Hepatic stellate cell (primary cell): ENCODE data around the gene ACOD1.
"Not testable (repeated sequence)": the region's sequence is repeated elsewhere in the genome, so short reads cannot be mapped to it uniquely, and the experiment has no call there.

ENCODE experiments used
- DNase-seq: peaks from one replicate; pipeline ENCODE4 v3.0.0; 2011; ENCODE audit warnings: low spot score

The ACOD1 gene

DNA sequence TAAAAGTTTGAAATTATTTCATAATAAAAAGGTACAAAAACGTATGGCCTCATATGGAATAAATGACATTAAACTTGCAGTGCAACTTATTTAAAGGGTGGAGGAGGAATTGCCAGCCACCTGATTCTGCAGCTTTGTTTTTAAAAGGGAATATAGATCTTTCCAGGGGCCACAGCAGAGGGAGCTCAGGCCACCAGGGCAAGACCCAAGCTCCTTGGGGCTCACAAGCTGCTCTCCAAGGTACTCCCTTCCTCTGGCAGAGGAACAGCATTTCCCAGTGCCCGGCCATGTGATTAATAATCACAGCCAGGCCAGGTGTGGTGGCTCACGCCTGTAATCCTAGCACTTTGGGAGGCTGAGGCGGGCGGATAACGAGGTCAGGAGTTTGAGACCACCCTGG, 6.2 kb downstream of the ACOD1 start:
- no peak for DNase-seq

DNA sequence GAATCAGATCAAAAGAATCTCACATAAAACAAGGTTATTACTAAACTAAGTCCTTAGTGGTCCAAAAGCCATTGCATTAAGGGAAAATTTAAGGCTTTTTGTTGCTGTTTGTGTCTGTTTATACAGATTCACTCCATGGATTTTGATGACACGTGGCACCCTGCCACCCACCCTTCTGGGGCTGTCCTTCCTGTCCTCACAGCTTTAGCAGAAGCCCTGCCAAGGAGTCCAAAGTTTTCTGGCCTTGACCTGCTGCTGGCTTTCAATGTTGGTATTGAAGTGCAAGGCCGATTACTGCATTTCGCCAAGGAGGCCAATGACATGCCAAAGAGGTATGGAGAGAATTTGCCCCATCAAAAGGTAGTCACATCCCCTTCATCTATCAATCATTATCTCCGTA, 6.9 kb downstream of the ACOD1 start:
- no peak for DNase-seq

DNA sequence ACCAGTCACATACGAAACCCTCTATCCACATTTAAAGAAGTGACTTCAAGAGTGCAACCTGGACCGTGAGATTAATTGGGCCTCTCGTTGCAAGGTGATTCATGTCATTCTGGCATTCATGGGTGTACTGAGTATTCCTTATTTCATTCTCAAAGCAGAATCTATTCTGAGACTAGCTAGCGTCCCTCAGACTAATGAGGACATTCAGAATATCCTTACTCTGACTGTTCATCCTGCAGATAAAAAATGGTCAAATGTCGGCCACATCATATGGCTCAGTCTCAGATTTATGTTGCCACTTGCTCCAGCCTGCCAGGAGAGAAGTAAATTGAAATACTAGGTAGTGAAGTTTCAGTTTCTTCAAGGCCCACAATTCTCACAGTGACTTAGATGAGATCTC, 7.3 kb downstream of the ACOD1 start:
- DNase-seq, result no peak

DNA sequence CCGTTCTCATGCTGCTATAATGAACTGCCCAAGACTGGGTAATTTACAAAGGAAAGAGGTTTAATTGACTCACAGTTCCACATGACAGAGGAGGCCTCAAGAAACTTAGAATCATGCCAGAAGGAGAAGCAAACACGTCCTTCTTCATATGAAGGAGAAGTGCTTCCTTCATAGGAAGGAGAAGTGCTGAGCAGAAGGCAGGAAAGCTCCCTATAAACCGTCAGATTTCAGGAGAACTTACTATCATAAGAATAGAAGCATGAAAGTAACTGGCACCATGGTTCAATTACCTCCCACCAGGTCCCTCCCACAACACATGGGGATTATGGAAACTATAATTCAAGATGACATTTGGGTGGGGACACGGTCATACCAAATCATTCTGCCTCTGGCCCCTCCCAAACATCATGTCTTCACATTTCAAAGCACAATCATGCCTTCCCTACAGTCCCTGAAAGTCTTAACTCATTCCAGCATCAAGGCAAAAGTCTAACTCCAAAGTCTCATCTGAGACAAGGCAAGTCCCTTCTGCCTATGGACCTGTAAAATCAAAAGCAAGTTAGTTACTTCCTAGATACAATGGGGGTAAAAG, 10.6 kb downstream of the ACOD1 start:
- DNase-seq, result no peak

GRCh38 chr13:76959734-76960133, 11.4 kb downstream of the ACOD1 start:
- DNase-seq, result not testable (repeated sequence)

- no peak for DNase-seq
Measured at GRCh38 chr13:76965759-76966421, 17.6 kb downstream of the ACOD1 start.

GRCh38 chr13:76967031-76967430, 18.7 kb downstream of the ACOD1 start:
- DNase-seq, result no peak

DNA sequence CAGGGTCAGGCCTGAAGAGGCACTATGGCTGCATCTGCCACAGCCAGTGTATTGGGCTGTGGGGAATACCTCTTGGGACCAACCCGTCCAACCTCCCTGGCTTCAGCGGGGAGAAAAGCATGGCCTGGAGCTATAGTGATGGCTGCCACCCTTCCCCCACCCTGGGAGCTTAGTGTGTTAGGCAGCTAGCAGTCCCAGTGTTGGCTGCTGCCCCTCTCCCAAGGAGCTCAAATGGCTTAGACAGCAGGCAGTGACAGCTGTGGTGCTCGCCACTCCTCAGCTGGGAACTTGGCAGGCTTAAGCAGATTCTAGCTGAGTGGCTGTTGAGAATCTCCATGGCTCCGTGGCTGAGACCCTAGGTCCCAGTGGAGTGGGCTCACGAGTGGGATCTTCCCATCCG, 19.7 kb downstream of the ACOD1 start:
- DNase-seq, result no peak

DNA sequence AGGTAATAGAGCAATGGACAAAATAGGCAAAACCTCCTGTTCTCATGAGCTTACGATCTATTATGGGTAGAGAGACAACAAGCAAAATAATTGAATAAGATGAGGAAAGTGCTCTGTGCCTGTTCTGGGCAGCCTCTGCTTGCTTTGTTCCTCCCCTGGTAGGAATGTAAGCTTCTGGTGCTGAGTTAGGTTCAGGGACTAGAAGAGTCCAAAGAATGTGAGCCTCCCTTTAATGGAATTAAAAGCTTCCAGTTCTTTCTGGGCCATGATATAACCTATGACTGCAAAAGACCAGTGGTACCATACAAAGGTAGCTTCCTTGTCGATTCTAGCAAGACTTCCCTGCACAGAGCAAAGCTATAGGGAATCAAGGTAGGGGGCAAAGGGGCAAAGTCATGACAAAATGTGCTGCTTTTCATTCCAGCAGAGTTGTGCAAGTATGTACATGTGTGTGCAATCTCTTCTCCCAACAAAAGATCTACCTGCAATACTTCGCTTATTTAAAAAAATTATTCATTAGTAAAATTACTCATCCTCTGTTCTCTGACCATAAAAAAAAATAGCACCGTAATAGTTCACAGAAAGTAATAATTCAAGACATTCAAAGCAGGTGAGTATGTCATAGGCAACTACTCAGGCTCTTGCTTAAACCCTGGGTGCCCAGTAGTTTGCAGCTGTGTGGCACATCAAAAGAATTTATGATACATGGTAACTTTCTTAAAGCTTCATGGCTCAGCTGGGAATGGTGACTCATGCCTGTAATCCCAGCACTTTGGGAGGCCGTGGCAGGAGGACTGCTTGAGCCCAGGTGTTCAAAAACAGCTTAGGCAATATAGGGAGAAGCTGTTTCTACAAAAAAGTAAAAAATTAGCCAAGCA, 21.4 kb downstream of the ACOD1 start:
- DNase-seq, result no peak

- no peak for DNase-seq
Measured at GRCh38 chr13:76971215-76971614, 22.9 kb downstream of the ACOD1 start.

DNA sequence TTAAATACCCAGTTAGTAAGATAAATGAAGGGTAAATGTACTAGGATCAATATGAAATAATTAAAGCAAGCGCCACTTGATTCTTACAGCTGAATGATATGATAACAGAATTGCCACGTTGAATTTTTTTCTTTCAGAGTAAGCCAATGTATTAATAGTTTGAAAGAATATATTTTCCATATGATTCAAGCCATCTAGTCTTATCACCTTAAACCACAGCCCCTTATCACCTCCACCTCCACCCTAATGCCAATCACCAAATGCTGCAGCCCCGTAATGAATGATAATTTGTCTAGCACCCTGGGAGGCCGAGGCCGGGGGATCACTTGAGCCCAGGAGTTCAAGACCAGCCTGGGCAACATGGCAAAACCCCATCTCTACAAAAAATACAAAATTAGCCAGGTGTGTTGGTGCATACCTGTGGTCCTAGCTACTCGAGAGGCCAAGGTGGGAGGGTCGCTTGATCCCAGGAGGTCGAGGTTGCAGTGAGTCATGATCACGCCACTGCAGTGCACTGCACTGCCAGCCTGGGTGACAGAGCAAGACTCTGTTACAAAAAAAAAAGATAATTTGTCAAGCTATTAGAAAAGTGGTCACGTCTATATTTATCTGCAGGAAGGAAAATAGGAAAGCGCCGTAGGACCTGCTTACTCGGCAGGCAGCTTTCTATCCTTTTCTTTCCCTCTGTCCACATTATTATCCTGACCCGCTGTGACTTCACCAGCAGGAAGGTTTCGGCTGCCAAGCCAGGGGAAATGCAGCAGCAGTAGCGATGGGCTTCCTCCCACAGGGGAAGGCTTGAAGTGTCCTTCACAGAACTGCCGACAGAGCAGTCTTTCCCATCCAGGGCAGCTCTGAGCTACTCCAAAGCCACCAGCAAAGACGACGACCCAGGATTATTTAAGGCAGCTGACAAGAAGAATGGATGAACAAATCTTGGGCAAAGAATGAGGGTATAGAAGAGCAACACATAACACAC, 23.8 kb downstream of the ACOD1 start:
- DNase-seq, result no peak

DNA sequence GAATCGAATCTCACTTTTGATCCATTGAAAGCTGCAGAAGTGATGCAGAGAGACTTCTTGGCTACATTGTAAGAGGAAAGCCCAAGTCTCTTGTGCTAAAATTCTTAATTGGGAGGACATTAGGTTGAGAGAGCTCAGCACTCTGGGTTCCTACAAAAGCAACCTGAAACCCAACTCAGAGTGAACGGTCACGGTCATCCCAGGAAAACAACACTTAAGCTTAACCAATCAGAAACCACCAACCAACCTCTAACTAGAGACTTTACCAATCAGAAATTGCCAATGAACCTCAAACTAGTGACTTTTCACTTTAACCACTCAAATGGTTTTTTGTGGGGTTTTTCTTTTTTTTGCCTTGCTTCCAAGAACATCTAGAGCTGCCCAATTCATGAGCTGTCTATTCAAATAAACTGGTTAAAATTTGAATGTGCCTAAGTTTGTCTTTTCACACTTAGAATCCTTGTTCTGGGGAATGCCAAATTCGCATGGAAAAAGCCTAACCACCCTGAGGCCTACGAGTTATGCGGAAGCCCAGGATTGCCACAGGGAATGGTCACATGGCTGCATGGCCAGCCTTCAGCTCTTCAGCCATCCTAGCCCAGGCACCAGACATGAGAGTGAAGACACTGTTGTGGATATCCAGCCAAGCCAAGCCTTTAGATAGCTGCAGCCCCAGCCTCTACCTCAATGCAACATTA, 25.8 kb downstream of the ACOD1 start:
- DNase-seq, result no peak

- DNase-seq, result no peak
Measured at GRCh38 chr13:76974618-76974975, 26.3 kb downstream of the ACOD1 start.

DNA sequence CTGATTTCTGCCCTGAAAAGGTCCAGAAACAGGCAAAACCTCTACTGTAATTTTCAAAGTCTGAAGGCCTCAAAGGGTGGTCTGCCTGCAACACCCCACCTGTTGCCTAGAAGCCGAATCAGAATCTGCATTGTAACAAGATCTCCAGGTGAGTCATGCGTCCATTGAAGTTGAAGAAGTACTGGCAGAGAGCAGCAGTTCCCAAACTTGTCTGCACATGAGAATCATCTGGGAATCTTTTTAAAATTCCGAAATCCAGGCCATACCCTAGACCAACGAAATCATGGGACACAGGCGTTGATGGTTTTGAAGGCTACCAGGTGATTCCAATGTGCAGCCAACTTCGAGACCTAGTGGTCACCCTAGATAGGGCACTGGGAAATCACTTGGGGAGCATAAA, 27.6 kb downstream of the ACOD1 start:
- no peak for DNase-seq

DNA sequence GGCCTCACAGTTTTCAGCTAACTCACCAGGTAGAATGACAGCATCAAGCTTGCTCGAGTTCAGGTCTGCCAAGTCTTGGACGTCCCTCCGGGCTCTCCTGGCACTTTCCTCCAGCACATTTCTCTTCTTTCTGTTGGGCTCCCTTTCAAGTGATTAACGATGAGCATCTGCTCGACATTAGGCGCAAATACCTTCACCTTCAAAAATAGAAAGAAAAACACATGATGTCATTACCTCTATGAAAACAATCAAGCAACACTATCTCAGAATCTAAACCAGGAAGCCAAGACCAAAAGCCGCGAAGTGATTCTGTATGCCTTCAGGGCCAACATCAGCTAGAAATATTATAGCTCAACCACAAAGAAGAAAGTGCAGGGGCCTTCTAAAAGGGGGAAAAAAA, 28.2 kb downstream of the ACOD1 start:
- DNase-seq, result no peak

DNA sequence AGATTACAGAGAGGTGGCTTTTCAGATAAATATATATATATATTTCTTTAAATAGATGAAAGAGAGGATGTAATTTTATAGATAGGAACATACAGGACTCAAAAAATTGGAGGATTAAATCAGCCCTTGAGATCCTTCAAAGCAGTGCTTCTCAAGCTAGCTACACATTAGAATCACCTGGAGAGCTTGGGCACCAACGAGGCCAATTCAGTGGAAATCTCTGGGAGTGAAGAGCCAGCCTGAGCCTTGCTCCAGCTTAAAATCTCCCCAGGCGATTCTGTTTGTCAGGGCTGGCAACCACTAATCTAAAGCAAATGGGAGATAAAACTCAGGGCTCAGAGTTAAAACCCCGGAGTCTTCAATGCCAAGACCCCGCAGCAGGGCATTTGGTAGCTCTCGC, 28.6 kb downstream of the ACOD1 start:
- no peak for DNase-seq

DNA sequence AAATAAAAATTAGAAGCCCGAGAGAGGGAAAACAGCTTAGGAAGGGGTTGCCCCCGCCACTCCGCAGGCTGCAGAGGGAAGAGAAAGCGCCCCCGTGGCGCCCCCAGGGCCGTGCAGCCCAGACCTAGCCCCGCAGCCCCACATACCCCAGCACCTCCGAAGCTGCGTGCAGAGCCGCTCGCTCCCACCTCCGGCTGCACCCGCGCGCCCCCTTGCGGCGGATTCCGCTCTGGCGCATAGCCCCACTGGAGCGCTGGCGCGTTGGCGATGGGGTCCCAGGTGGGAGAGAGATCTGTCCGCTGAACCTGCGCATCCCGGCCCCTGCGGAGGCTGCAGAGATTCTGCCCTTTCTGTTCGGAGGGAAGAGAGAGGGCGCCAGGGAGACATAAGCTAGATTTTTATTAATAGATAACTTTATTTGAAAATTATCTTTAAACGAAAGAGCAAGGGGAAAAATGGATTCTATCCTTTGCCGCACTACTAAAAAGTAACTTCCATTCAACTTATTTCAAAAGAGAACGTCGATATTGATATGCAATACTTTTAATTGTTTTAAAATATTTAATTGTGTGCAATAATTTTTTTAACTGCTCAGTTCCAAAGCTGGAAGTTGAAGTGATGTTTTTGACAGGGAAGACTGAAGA, 31.9 kb downstream of the ACOD1 start:
- peak; percentile 80 for DNase-seq

DNA sequence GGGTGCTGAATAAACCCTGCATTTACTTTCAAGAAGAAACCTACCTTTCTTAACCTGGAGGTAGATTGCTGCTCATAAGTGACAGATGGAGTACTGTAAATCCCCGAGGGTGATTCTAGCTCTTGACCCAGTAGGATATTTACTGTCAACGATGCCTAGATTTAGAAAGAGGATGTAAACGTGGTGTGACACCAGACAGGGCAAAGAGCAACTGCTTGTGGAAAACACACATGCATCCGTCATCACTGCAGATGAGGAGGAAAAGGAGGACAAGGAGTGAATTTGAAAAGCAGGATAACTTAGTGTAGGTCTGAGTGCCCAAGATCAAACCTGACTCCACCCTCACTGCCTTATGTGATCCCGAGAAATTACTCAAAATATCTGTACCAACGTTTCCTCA, 33.8 kb downstream of the ACOD1 start:
- no peak for DNase-seq

DNA sequence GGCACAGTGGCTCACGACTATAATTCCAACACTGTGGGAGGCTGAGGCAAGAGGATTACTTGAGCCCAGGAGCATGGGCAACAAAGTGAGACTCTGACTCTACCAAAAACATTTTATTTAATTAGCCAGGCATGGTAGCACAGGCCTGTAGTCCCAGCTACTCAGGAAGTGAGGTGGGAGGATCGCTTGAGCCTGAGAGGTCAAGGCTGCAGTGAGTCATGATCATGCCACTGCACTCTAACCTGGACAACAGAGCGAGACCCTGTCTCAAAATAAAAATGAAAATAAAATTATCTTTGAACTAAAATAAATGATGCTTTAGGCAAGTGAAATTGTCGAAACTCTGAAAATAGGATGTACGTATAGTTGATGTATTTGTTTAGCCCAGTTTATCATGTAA, 35.4 kb downstream of the ACOD1 start:
- DNase-seq, result no peak

DNA sequence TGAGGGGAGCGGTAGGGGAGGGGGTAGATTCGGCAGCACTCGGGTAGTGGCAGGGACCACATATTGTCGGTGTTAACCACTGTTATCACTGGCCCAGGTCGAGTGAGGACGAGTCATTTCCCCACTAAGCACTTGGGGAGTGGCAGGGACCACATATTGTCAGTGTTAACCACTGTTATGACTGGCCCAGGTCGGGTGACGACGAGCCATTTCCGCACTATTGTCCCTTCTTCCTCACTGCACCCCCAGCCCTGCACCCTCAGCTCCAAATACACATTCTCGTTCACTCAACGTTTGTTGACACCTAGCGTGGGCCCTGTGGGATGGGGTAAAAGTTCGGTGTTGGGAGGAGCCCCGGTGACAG, 43.1 kb downstream of the ACOD1 start:
- DNase-seq, result no peak
